Muscle of leg (tissue), 11 donors: ENCODE data around the gene GLB1L2. TPM values are rescaled to one million over a fixed set of nuclear protein-coding genes. Genes with fewer than 3 reads are reported as not detected.

ENCODE experiments used
- DNase-seq: peaks from one replicate; pipeline ENCODE4 v3.0.0; 2013
- H3K27ac ChIP-seq: one replicate; pipeline ENCODE4 v1.5.1; 2013; ENCODE audit warnings: mild to moderate bottlenecking, low read length, control low read depth
- H3K27me3 ChIP-seq: one replicate; pipeline ENCODE4 v1.6.1; 2013; ENCODE audit warnings: low read length; ENCODE audit not compliant: control insufficient read depth, insufficient read depth
- H3K36me3 ChIP-seq: one replicate; pipeline ENCODE4 v1.6.1; 2013; ENCODE audit warnings: low read length; ENCODE audit not compliant: control insufficient read depth, insufficient read depth
- H3K4me1 ChIP-seq: one replicate; pipeline ENCODE4 v1.6.1; 2013; ENCODE audit warnings: low read length; ENCODE audit not compliant: control insufficient read depth, insufficient read depth
- H3K4me3 ChIP-seq: one replicate; pipeline ENCODE4 v1.5.1; 2013; ENCODE audit warnings: low read length, control low read depth
- H3K9me3 ChIP-seq: replicated peaks from 2 replicates; pipeline ENCODE4 v1.6.1; 2013; ENCODE audit warnings: low read depth, low read length; ENCODE audit not compliant: control insufficient read depth
- WGBS: methylation state at CpG from one replicate; pipeline ENCODE4 v1.1.5; 2013; ENCODE audit warnings: missing lambda C conversion rate; ENCODE audit not compliant: insufficient coverage; 5-methylcytosine and 5-hydroxymethylcytosine counted together
- polyA plus RNA-seq, 8 donors: library from polyadenylated mRNA; unstranded; fragments of 120-200 nt; gene quantifications; one replicate each; pipeline versions ENCODE4 v1.2.1 to v1.2.3, GENCODE V29; 2013; ENCODE audit warnings: inconsistent platforms in 1 of 8, low replicate concordance in 1 of 8; ENCODE audit not compliant: insufficient read length in 8 of 8, insufficient read depth in 1 of 8
- total RNA-seq: library from RNA; stranded (reverse); fragments of 120-200 nt; gene quantifications from one replicate; pipeline ENCODE4 v1.2.4, GENCODE V29; 2013

The GLB1L2 gene
- total and polyA plus RNA-seq, 9 donors, result 0.20 to 1.2 (median 0.40) TPM

- 80% methylated on average over 1 of the region's 2 CpGs for WGBS
- no peaks in the 10 kb centered on the region for H3K36me3 ChIP-seq
- H3K27me3 ChIP-seq, result peaks cover 19% of the 10 kb centered on the region
- no peak for DNase-seq
- H3K9me3 ChIP-seq, result no peaks in the 10 kb centered on the region
- H3K4me3 ChIP-seq, result no peak overlapping the region
- no peaks in the 10 kb centered on the region for H3K4me1 ChIP-seq
- no peak overlapping the region for H3K27ac ChIP-seq
These were observed 93.6 kb downstream of the GLB1L2 start for GRCh38 chr11:134425413-134425812.

Other genes with a start within 250 kb of the GLB1L2 start
- gene NCAPD3, start 108.0 kb upstream of the GLB1L2 start, total RNA-seq, result 11.1 TPM
- gene NCAPD3, start 108.0 kb upstream of the GLB1L2 start, polyA plus RNA-seq, result 10 to 100 TPM; 11.9 to 19.9 (median 15.9) TPM
- 21.0 TPM for gene VPS26B, start 107.3 kb upstream of the GLB1L2 start, total RNA-seq
- 10 to 100 TPM; 26.9 to 35.4 (median 30.2) TPM for gene VPS26B, start 107.3 kb upstream of the GLB1L2 start, polyA plus RNA-seq
- 44.6 TPM for gene THYN1, start 78.6 kb upstream of the GLB1L2 start, total RNA-seq
- 10 to 100 TPM; 30.0 to 38.7 (median 33.0) TPM for gene THYN1, start 78.6 kb upstream of the GLB1L2 start, polyA plus RNA-seq
- gene ACAD8, start 78.4 kb upstream of the GLB1L2 start, total RNA-seq, result 16.9 TPM
- 10 to 100 TPM; 15.0 to 24.0 (median 19.3) TPM for gene ACAD8, start 78.4 kb upstream of the GLB1L2 start, polyA plus RNA-seq
- not detected for gene GLB1L3, start 55.6 kb upstream of the GLB1L2 start, total RNA-seq
- gene GLB1L3, start 55.6 kb upstream of the GLB1L2 start, polyA plus RNA-seq, result under 1 TPM in 6 of 8 donors, not detected in 2; 0.04 to 0.26 (median 0.11) TPM
- gene B3GAT1, start 80.3 kb downstream of the GLB1L2 start, total RNA-seq, result 0.09 TPM
- gene B3GAT1, start 80.3 kb downstream of the GLB1L2 start, polyA plus RNA-seq, result under 1 TPM; 0.26 to 0.86 (median 0.29) TPM